GM08714 (cell line): Measurements from ENCODE around the gene KIRREL1.

Experiments
- H3K4me3 ChIP-seq: fragments of 200-500 bp; sonication (Bioruptor generic); 2 replicates; pipeline ENCODE4 v1.5.1; 2014; ENCODE audit warnings: mild to moderate bottlenecking, low read length, inconsistent platforms
- ZNF274 ChIP-seq: IDR thresholded peaks from 2 replicates; pipeline ENCODE4 v1.6.1; 2012; ENCODE audit warnings: mild to moderate bottlenecking, low read depth, low read length

Gene KIRREL1

DNA sequence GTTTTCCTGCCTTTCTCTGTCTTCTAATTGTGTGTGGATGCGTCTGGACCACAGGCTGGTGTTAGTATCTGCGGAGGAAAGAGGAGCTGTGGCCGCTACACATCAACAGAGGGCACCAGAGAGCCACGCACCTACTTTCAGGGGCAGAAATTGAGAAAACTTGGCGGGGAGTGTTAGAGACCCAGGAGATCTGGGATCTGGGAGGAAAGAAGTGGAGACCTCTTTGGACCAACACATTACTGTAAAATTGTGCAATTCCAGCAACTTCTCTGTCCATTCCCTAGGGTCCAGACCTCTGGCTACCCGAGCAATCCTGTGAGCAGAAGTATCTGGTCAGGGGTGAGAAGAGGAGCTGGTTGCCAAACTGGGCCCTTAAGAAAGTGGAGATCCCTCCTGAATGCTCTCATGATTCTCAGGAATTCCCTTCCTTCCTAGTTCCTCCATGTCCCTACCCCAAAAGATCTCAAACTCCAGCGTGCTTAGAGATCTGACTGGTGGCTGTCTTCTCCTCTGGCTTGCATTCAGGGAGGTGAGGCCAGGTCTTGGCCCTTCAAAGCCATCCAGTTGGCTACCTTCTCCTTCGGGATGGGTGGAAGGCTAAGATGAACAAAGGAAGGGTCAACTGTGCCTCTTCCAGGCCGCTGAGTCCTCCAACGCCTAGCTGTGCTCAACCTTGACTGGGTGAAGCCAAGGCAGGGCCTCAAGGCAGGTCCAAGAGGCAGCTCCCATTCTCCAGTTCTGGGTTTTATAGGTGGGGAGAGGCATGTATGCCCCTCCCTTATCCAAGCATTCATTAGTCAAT lies 1.2 kb upstream of the KIRREL1 start:
- no peak overlapping the region for H3K4me3 ChIP-seq
- TF ChIP-seq ZNF274, result no peak

GRCh38 chr1:157992833-157993146 lies 655 bp upstream of the KIRREL1 start:
- TF ChIP-seq ZNF274, result no peak
- H3K4me3 ChIP-seq, result no peak overlapping the region

DNA sequence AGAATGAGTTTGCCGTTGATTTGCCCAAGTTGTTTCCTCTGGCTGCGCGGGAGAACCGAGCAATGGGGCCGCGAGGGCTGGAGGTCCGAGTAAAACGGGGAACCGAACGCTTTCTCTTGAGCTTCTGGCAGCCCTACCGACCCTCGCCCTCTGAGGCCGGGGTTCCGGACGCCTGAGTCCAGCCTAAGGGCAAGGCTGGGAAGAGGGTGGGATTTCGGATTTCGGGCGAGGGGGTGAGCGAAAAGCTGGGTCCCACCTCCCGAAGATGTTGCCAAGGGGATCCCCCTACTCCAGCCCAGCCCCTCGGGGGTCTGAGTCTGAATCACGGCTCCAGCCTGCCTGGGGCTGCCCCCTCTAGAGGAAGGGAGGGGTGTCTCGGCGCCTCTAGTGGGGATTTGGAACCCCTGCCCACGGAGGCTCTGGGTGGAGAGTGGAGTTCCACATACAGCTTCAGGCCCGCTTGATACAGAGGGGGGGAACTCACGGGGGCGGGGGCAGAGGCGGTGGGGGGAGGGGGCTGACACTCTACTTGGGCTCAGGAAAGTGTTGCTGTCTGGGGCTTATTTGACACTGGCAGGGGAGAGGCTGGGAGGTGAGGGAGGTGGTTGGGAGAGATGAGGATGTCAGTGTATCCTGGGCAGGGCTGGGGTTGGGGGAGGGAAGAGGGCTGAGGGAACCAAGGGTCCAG lies 617 bp downstream of the KIRREL1 start:
- H3K4me3 ChIP-seq, result no peak overlapping the region
- no peak for TF ChIP-seq ZNF274

GRCh38 chr1:157994704-157995582 lies 1.5 kb downstream of the KIRREL1 start:
- no peak for TF ChIP-seq ZNF274
- H3K4me3 ChIP-seq, result no peak overlapping the region

DNA sequence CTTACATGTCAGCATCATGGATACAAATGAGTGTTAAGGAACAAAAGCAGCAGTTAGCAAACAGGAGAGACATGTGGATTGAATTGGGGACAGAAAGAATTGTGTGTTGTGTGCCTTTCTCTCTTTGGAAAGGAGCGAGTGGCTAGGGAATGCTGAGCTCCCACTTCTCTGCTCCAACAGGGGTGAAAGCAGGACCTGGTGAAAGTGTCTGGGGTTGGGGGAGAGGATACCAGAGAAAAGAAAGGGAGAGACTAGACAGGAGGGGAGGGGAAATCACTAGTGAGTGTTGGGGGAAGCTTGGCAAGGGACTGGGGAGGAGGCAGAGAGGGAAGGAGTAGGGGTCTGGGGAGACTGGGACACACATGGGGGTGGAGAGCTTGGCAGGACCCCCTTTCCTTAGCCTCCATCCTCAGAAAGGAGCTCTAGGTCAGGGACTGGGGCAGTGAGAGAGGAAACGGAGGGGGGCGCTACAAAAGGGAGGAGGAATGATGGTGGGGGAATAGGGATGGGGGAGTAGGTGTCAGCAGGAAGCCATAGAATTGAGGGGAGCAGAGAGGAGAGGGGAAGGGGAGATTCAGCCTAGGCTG lies 2.2 kb downstream of the KIRREL1 start:
- TF ChIP-seq ZNF274, result no peak
- H3K4me3 ChIP-seq, result no peak overlapping the region

- no peak for TF ChIP-seq ZNF274
- H3K4me3 ChIP-seq, result no peak overlapping the region
Measured at GRCh38 chr1:157996433-157996832, 3.0 kb downstream of the KIRREL1 start.

DNA sequence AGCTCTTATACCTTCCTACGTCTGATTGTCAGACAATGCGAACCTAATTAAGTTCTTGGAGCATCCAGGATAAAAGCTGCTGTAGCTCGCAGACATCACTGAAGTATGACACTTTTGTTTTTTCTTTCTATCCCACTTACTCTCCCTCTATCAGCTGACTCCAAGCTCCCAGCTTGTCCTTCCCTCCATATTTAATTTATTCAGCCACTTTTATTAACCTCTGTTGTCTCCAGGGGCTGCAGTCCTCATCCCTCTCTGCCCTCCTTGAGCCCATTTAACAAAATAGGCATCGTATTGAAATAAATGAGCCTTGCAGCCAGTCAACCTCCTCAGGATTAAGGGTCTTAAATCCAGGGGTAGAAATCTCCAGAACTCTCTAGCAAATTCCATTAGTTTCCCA lies 7.1 kb downstream of the KIRREL1 start:
- TF ChIP-seq ZNF274, result no peak
- no peak overlapping the region for H3K4me3 ChIP-seq

DNA sequence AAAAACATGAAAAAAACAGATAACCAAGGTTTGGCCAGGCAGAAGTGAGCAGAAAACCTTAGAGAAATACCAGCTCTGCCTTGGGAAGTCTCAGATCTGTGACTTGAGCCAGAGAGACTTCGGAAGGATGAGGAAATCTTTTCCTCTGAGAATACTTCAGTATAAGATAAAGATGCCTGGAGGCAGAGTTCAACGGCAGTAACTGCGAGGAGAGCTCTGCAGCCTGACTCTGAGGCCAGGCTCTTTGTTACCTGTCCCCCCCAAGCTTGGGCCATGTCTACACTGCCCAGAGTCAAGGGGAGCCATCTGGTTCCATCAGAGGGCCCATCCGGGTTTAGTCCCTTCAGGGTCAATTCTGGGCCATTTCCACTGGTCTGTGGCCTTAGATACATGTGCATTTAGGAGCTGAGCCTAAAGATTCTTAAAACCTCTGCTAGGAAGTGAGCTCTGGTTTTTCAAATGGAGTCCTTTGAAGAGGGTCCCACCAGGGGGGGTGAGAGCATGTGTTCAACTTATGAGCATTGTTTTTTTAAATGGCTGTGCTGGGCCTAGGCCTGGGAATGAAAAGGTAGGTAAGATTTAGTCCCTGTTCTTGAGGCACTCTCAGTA lies 8.7 kb downstream of the KIRREL1 start:
- TF ChIP-seq ZNF274, result no peak
- no peak overlapping the region for H3K4me3 ChIP-seq

DNA sequence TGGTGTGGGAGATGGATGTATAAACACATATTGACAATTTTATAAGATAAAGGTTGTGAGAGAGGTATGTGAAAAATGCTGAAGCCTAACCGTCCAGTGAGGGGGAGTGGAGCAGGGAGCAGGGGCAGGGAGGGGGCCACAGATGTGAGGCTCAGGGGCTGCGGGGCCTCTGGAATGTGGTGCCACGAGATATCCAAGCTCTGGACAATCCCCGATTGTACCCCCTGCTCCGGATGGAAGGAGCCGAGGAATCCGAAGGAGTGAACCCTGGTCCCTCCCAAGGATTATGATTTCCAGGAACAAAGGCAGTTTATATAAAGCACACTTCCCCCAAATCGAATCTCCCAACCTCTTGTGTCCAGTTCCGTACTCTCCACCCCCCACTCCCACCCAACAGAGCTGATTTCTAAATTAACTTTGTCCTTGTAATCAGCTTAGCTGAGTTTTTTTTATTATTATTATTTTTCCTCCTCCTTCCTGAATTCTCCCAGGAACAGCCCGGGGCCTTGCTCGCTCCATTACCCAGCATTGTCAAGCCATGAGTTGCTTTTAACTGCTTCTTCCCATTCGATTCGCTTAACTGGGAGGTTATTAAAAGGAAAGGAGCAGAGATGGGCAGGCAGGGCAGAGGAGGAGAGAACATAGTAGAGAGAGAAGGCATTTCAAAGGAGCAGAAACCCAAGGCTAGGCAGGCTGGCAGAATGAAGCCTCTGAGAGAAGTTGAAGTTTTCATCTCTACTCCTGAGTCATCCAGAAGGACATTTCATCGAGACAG lies 9.4 kb downstream of the KIRREL1 start:
- TF ChIP-seq ZNF274, result no peak
- no peak overlapping the region for H3K4me3 ChIP-seq

DNA sequence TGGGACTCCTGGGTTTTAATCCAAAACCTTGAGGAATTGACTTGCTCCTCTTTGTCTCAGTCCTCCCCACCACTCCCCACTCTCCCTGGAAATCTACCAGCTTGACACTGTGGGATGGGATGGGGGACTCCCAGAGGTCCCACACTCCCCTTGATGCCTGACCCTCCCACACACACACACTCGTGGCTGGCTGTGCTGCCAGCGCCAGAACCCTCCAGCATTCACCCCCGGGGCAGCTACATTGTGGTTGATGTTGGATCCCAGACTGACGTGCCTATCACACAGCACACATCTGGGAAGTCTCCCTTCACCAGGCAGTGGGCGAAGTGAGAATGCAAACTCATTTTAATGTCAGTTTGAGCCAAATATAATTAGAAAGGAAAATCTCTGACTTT lies 10.0 kb downstream of the KIRREL1 start:
- H3K4me3 ChIP-seq, result no peak overlapping the region
- TF ChIP-seq ZNF274, result no peak

GRCh38 chr1:158005224-158005623 lies 11.8 kb downstream of the KIRREL1 start:
- TF ChIP-seq ZNF274, result no peak
- no peak overlapping the region for H3K4me3 ChIP-seq

- no peak for TF ChIP-seq ZNF274
- H3K4me3 ChIP-seq, result no peak overlapping the region
Measured at GRCh38 chr1:158007180-158007579, 13.7 kb downstream of the KIRREL1 start.

DNA sequence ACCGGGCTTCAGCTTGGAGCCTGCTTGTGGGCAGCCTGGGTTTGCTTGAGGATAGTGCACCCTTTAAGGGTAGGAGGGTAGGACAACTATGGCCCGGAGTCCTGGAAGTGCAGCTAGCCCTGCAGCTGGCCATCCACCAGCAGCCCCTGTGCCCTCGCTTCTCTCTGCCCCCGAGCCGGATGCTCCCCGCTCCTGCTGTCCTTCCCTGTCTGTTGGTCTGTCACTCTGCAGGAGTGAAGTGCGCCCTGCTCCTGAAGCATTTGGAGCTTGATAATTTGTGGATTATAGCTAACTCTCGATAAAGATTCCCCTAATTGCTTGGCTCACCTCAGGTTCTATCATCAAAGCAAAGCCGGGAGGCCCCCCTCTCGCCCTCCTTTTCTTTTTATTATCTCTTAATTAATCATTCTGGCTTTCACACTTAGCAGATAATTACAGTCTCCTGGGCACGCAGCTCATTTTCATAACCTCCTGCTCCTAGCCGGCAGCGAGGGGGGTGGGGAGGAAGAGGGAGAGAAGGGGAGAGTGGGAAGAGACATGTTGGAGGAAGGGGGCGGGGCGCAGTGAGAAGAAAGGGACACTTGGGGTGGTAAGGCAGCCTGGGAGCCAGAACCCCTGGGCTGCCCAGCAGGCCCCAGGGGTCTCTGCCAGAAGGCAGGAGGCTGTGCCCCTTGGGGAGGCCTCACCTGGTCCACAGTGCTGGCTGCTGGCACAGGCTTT lies 14.4 kb downstream of the KIRREL1 start:
- TF ChIP-seq ZNF274, result no peak

DNA sequence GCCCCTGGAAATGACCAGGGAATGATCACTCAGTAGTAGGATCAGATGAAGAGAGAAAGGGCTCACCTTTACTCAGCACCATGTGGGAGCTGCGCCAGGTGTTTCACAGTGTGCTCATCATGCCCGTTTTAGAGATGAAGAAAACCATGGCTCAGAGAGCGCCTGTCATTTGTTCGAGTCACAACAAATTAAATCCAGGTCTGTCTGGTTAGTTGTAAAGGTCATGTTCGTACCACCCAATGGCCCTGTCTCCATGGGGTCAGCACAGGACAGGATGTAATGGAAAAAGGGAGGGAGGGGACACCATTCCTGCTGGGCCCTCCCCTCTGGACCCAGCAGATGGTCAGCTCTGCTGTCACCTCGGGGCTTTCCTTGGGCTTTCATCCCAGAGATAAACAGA lies 15.2 kb downstream of the KIRREL1 start:
- TF ChIP-seq ZNF274, result no peak

More for the DNA sequence above, 14.4 kb downstream of the KIRREL1 start:
- H3K4me3 ChIP-seq, result no peak overlapping the region

More for the DNA sequence above, 15.2 kb downstream of the KIRREL1 start:
- H3K4me3 ChIP-seq, result no peak overlapping the region
